Tibial artery (tissue), 4 donors: ENCODE results near the gene NECAB3.

Experiments
- DNase-seq, 2 donors: peaks; one replicate each; pipeline ENCODE4 v3.0.0-alpha.2; 2019
- H3K27ac ChIP-seq, 2 donors: fragments of 200-600 bp; sonication (generic) in 1 of 2; 1 replicate in 1 of 2; 2 replicates in 1 of 2; pipeline ENCODE4 v1.5.1; 2018 to 2019; ENCODE audit warnings: mild to moderate bottlenecking in 1 of 2
- H3K27me3 ChIP-seq, 2 donors: fragments of 200-600 bp; sonication (generic) in 1 of 2; one replicate each; pipeline versions ENCODE4 v1.5.1 to v1.6.0; 2016 to 2019
- H3K36me3 ChIP-seq, 3 donors: fragments of 200-600 bp; sonication (generic) in 2 of 3; one replicate each; pipeline ENCODE4 v1.5.1; 2016 to 2019; ENCODE audit warnings: mild to moderate bottlenecking in 2 of 3
- H3K4me1 ChIP-seq, 4 donors: fragments of 200-600 bp; sonication (generic) in 2 of 4; 1 replicate in 3 of 4; 2 replicates in 1 of 4; pipeline ENCODE4 v1.5.1; 2016 to 2019
- H3K4me3 ChIP-seq, 2 donors: fragments of 200-600 bp; sonication (generic) in 1 of 2; 1 replicate in 1 of 2; 2 replicates in 1 of 2; pipeline ENCODE4 v1.5.1; 2018 to 2019; ENCODE audit warnings: mild to moderate bottlenecking in 2 of 2
- H3K9me3 ChIP-seq, 3 donors: fragments of 200-600 bp; sonication (generic) in 1 of 3; one replicate each; pipeline ENCODE4 v1.5.1; 2016 to 2019
- intact Hi-C: fragments of 100-400 bp; cut with DNase I; formaldehyde crosslinking; loops from one replicate; pipeline ENCODE4 v1.15.0; 2023; ENCODE audit warnings: low total_unique reads
- TF ChIP-seq, protein P1 (sequence below), 2 experiments: fragments of 200-600 bp in 1 of 2; fragments of 450-650 bp in 1 of 2; IDR thresholded peaks; one replicate each; pipeline ENCODE4 v1.5.1; 2017 to 2019; ENCODE audit warnings: antibody characterized with exemption in 2 of 2, mild to moderate bottlenecking in 1 of 2, moderate library complexity in 1 of 2

The NECAB3 gene

DNA sequence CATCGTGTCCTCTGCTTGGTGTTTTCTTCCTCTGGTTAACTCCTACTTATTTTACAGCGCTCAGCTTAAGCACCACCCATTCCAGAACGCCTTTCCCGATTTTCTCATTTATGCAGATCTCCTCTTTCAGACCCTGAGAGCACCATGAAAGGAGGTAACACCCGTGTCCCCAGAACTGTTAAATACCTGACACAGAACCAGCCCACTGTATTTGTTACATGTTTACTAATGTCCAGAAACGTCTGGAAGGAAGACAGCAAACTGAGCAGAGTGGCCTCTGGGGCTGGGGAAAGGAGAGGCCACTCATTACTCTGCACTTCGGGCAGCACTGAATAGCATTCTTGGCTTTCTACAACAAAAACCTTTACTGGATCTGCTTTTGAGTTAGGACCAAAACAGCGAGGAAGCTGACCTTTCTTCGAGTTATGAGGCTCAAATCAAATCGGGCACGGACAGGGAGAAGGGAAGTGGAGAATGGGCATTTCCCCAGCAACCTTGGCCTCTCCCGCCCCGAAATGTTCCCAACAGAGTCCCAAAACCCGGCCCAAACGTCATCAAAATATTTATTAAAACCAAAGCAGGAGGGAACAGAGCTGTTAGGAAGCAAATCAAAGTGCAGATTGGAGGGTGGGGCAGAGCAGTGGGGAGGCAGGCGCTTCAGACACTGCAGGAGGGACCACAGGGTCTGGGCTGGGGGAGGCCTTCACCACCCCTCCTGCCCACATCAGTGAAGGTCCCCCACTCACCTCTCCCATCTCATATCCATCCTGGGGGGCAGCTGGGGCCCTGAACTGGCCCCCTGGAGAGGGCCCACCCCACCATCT, 1.1 kb upstream of the NECAB3 start:
- Histone ChIP-seq H3K4me1 (peaks cover 0 to 68% (median 57%) of the 10 kb centered on the region in 4 donors), H3K27me3 (no peaks in the 10 kb centered on the region), H3K27ac (peak overlapping the region; percentile 98), H3K9me3 (no peaks in the 10 kb centered on the region), H3K4me3 (peak overlapping the region; percentile 67 to 72), H3K36me3 (peaks cover 0 to 8% (median 0%) of the 10 kb centered on the region in 3 donors)
- TF ChIP-seq, protein P1, sequence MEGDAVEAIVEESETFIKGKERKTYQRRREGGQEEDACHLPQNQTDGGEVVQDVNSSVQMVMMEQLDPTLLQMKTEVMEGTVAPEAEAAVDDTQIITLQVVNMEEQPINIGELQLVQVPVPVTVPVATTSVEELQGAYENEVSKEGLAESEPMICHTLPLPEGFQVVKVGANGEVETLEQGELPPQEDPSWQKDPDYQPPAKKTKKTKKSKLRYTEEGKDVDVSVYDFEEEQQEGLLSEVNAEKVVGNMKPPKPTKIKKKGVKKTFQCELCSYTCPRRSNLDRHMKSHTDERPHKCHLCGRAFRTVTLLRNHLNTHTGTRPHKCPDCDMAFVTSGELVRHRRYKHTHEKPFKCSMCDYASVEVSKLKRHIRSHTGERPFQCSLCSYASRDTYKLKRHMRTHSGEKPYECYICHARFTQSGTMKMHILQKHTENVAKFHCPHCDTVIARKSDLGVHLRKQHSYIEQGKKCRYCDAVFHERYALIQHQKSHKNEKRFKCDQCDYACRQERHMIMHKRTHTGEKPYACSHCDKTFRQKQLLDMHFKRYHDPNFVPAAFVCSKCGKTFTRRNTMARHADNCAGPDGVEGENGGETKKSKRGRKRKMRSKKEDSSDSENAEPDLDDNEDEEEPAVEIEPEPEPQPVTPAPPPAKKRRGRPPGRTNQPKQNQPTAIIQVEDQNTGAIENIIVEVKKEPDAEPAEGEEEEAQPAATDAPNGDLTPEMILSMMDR (IDR thresholded peaks at IDR 0.05), result no peak
- DNase-seq, result peak; percentile 78 to 93
- intact Hi-C loops, result no loop called here

DNA sequence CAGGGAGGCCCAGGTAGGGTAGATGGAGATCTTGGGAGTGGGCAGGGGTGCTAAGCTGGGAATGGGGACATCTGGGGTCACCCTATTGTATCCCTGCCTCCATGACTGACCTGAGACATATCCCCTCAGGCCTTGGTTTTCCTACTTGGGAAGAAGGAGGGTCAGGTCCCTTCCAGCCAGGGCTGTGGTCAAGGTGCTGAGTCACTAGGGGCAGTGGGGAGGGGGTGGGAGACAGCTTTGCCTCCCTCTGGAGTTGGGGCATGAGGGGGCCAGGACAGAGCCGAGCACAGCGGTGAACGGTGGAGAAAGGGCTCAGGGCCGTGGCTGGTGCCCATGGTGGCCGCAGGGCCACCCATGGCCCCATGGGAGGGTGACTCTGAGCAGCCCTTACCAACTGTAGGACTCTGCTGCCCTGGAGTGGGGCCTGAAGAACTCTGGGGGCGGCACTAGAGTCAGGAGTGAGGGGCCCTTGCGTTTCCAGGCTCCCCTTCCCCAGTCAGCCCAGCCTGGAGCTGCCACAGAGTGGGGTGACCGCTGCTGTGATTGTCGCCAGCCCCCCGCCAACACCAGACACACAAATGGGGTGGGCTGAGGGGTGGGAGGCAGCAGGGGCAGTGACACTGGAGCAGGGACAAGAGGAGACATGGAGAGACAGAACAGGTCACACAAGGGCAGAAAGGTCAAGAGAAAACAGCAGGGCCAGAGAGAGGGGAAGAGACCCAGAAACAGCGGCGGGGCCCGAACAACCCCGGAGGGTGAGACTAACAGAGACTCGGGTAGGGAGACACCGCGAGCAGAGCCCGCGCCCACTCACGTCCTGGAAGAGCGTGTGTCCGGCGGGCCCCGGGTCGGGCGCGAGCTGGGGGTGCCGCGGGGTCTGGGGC, 576 bp downstream of the NECAB3 start:
- peaks cover 0 to 20% (median 4%) of the 10 kb centered on the region in 3 donors for H3K36me3 ChIP-seq
- no peaks in the 10 kb centered on the region for H3K9me3 ChIP-seq
- DNase-seq, result peak in 1 of 2 donors; percentile 72
- peak overlapping the region; percentile 67 to 72 for H3K4me3 ChIP-seq
- no peaks in the 10 kb centered on the region for H3K27me3 ChIP-seq
- intact Hi-C loops, result no loop called here
- H3K27ac ChIP-seq, result peak overlapping the region; percentile 98
- TF ChIP-seq, protein P1 (IDR thresholded peaks at IDR 0.05), result no peak
- peaks cover 0 to 71% (median 61%) of the 10 kb centered on the region in 4 donors for H3K4me1 ChIP-seq

DNA sequence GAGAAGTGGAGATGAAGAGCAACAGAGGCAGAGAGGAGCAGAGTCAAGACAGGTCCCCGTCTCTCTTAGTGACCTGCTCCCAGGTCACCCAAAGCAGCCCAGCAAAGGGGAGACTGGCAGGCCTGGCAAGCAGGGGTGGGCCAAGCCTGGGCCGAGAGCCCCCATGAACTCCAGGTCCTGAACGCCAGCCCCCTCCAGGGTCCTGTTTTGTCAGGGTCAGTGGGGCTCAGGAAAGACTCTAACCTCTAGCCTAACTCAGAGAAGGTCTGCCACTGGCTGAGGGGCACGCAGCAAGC, 1.2 kb downstream of the NECAB3 start:
- DNase-seq, result no peak
- Histone ChIP-seq H3K9me3 (no peaks in the 10 kb centered on the region), H3K27ac (peak overlapping the region; percentile 98), H3K4me3 (peak overlapping the region; percentile 67 to 72), H3K27me3 (no peaks in the 10 kb centered on the region), H3K4me1 (peaks cover 0 to 77% (median 65%) of the 10 kb centered on the region in 4 donors), H3K36me3 (peaks cover 0 to 22% (median 4%) of the 10 kb centered on the region in 3 donors)
- TF ChIP-seq, protein P1 (IDR thresholded peaks at IDR 0.05), result no peak
- intact Hi-C loops, result no loop called here

DNA sequence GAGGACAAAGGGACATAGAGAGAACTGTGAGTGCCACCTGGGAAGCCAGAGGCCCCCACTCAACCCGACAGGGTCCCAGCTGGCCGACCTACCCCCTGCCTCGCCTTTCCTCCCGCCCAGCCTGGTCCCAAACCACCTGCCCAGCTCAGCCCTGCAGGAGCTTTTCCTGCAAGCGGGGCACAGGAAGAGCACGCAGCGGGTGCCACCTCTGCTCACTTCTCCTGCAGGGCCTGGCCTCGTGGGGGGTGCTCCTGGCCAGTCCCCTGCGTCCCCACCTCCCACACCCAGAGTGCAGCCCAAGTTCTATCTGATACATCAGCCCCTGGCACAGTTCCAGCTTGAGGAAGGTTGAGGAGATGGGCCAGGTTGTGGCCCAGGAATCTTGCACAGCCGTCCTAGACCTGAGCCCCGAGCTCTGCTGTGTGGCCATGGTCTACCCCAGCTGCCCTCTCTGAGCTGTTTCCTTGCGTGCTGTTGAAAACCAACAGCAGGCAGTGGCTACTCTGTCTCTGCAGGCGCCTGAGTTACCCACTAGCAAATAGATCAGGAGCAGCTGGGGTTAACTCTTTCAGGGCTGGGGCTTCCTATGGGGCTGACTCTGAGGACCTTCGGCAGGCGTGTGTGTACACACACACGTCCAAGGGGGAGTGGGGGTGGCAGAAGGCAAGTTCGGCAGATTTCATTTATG, 1.7 kb downstream of the NECAB3 start:
- intact Hi-C loops, result no loop called here
- Histone ChIP-seq H3K36me3 (peaks cover 0 to 22% (median 4%) of the 10 kb centered on the region in 3 donors), H3K27ac (peak overlapping the region; percentile 98), H3K4me3 (peak overlapping the region; percentile 67 to 72), H3K27me3 (no peaks in the 10 kb centered on the region), H3K4me1 (peaks cover 0 to 81% (median 68%) of the 10 kb centered on the region in 4 donors), H3K9me3 (no peaks in the 10 kb centered on the region)
- DNase-seq, result no peak
- TF ChIP-seq, protein P1 (IDR thresholded peaks at IDR 0.05), result no peak

DNA sequence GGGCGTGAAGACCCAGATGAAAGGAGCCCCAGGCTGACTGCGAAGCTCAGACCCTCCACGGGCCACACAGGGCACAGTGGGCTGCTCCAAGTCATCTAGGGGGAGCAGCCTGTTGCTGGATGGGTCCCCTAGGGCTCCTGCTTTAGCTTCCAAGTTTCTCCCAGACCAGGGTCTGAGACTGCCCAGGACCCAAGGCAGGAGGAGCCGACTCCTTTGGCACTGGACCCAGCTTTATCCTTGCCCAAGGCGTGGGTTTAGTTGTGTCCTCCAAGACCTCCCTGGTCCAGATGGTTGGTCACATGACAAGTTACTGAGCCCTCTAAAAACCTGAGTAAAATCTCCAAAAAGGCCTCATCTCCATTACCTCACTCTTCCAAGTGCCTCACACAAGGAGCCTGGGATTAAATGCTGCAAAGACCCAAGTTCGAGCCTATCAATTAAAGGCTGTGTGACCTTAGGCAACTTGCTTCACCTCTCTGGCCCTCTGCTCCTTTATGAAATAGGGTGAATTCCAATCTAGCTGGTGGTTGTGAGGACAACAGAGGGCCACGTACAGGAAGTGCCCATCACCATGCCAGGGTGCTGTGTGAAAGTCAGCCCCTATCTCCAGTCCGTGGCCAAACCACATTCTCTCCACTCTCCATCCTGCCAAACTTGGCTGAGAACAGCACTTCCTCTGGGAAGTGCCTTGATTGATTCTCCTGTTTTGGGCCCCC, 2.5 kb downstream of the NECAB3 start:
- intact Hi-C loops, result no loop called here
- no peak overlapping the region for H3K4me3 ChIP-seq
- H3K36me3 ChIP-seq, result peaks cover 0 to 22% (median 4%) of the 10 kb centered on the region in 3 donors
- no peaks in the 10 kb centered on the region for H3K9me3 ChIP-seq
- H3K27ac ChIP-seq, result peak overlapping the region; percentile 98
- TF ChIP-seq, protein P1 (IDR thresholded peaks at IDR 0.05), result no peak
- no peaks in the 10 kb centered on the region for H3K27me3 ChIP-seq
- peaks cover 0 to 83% (median 71%) of the 10 kb centered on the region in 4 donors for H3K4me1 ChIP-seq
- no peak for DNase-seq
